CD4-positive, alpha-beta T cell treated with Interleukin-6 at 100 ng/mL for 8 hours (primary cell): ENCODE data around the gene PDCD4.
A peak's percentile ranks its signal among the peaks of the same experiment; 100 is the strongest.

Experiments used
- DNase-seq: peaks from one replicate; pipeline ENCODE4 v3.0.0-alpha.2; 2020; ENCODE audit warnings: mixed read lengths, low spot score

PDCD4 gene

GRCh38 chr10:110842326-110842904 lies 29.3 kb upstream of the PDCD4 start:
- DNase-seq, result no peak

- peak; percentile 55 for DNase-seq
These were observed 28.7 kb upstream of the PDCD4 start for GRCh38 chr10:110843031-110843430.

- no peak for DNase-seq
These were observed 27.7 kb upstream of the PDCD4 start for GRCh38 chr10:110843796-110844616.

- DNase-seq, result no peak
These were observed 27.2 kb upstream of the PDCD4 start for GRCh38 chr10:110844617-110844881.

GRCh38 chr10:110845192-110845755 lies 26.5 kb upstream of the PDCD4 start:
- DNase-seq, result no peak

GRCh38 chr10:110845756-110846620 lies 25.7 kb upstream of the PDCD4 start:
- no peak for DNase-seq

- DNase-seq, result no peak
These were observed 24.4 kb upstream of the PDCD4 start for GRCh38 chr10:110847374-110847773.

GRCh38 chr10:110848106-110848505 lies 23.6 kb upstream of the PDCD4 start:
- no peak for DNase-seq

GRCh38 chr10:110850099-110850498 lies 21.6 kb upstream of the PDCD4 start:
- DNase-seq, result no peak

- DNase-seq, result no peak
These were observed 20.6 kb upstream of the PDCD4 start for GRCh38 chr10:110851020-110851612.

- DNase-seq, result no peak
These were observed 19.4 kb upstream of the PDCD4 start for GRCh38 chr10:110852255-110852896.

- no peak for DNase-seq
These were observed 18.8 kb upstream of the PDCD4 start for GRCh38 chr10:110852947-110853346.

GRCh38 chr10:110853921-110854605 lies 17.7 kb upstream of the PDCD4 start:
- DNase-seq, result no peak

- DNase-seq, result peak; percentile 56
These were observed 14.2 kb upstream of the PDCD4 start for GRCh38 chr10:110857265-110858171.

GRCh38 chr10:110858297-110858934 lies 13.3 kb upstream of the PDCD4 start:
- no peak for DNase-seq

GRCh38 chr10:110859206-110859972 lies 12.3 kb upstream of the PDCD4 start:
- DNase-seq, result no peak

- no peak for DNase-seq
These were observed 11.8 kb upstream of the PDCD4 start for GRCh38 chr10:110859973-110860376.

- peak; percentile 81 for DNase-seq
These were observed 11.0 kb upstream of the PDCD4 start for GRCh38 chr10:110860576-110861241.
